Endometrium (tissue), 2 donors: ENCODE data around the gene MCOLN1.
A peak's percentile ranks its signal among the peaks of the same experiment; 100 is the strongest.
"Not testable (repeated sequence)": the region's sequence is repeated elsewhere in the genome, so short reads cannot be mapped to it uniquely, and the experiment has no call there.

Experiments
- FAIRE-seq: peaks from 2 replicates; lab custom pipeline; 2012; peaks lifted over from hg19 to GRCh38; lab: Jason Lieb, UNC
- donor health status: control.
- donor health status: control.

Gene MCOLN1

GRCh38 chr19:7526059-7526929 lies 3.9 kb downstream of the MCOLN1 start:
- FAIRE-seq: no peak

DNA sequence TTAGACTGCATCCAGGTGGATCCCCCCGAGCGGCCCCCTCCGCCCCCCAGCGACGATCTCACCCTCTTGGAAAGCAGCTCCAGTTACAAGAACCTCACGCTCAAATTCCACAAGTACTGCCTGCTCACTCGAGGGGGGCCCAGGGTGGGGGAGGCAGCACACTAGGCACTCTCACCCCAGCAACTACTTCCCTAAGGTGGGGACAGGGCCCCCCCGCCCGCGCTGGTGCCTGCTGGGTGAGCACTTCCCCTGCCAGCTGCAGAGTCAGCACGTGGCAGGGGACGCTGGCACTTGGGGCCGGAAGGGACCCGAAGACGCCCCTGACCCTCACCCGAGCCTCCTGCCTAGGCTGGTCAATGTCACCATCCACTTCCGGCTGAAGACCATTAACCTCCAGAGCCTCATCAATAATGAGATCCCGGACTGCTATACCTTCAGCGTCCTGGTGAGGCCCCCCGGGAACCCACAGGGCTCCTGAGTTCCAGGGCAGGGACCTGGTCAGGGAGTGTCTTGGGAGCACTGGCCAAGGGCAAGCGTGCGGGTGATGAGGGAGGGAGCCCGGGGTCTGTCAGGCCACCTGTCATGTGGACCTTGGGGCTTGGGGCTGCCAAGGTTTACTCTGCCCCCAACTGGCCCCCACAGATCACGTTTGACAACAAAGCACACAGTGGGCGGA lies 5.2 kb downstream of the MCOLN1 start:
- no peak for FAIRE-seq

DNA sequence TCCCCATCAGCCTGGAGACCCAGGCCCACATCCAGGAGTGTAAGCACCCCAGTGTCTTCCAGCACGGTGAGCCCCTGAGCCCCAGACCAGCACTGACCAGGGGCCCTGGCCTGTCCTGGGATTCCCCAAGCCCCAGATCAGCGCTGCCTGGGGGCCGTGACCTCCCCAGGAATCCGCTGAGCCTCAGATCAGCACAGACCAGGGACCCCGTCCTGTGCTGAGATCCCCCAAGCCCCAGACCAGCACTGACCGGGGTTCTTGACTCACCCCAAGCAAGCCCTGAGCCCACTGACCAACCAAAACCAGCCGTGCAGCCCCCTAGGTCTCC lies 5.7 kb downstream of the MCOLN1 start:
- no peak for FAIRE-seq

- no peak for FAIRE-seq
Measured at GRCh38 chr19:7528522-7529245, 6.3 kb downstream of the MCOLN1 start.

GRCh38 chr19:7529246-7529600 lies 6.8 kb downstream of the MCOLN1 start:
- FAIRE-seq: no peak

DNA sequence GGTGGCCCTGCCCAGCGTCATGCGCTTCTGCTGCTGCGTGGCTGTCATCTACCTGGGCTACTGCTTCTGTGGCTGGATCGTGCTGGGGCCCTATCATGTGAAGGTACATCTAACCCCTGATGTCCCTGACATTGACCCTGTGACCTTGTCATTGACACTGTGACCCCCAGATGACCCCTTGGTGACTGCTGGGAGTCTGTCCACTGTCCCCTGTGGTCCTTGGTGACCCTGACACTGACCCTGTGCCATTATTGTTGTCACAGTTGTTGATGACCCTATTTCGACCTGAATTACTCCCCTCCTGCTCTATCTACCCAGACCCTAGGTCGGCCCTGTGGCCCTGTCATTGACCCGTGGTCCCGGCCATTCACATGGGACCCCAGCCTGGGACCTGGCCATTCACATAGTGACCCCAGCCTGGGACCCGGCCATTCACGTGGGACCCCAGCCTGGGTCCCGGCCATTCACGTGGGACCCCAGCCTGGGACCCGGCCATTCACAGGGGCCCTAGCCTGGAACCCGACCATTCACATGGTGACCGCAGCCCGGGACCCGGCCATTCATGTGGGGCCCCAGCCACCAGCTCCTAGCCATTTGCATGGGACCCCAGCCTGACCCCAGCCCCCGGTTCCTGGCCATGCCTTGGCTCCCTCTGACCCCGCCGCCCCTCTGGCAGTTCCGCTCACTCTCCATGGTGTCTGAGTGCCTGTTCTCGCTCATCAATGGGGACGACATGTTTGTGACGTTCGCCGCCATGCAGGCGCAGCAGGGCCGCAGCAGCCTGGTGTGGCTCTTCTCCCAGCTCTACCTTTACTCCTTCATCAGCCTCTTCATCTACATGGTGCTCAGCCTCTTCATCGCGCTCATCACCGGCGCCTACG lies 7.4 kb downstream of the MCOLN1 start:
- FAIRE-seq: no peak

GRCh38 chr19:7533281-7533885 lies 11.0 kb downstream of the MCOLN1 start:
- no peak for FAIRE-seq

DNA sequence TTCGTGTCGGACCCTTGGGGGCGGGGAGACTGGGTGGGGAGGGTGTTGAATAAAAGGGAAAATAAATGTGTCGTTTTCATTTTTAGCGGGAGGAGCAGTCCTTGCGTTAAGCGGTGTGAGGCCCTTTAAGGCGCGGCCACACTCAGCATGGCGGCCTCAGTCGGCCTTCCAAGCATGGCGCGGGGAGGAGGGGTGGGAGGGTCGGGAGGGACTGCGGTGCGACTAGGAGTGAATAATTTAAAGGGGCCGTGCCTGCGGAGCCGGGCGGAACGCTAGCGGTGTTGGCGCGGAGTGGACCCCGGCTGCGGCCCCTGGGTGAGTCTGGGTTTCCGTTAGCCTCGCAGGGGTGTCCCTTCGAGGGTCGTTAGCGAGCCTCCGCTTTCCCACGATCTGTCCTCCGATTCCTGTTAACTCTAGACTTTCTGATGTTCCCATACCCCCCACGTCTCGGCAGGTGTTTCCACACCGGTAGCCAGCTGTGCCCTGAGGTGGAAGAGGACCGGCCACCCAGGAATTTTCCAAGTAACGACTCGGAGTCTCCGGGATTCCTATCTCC lies 11.6 kb downstream of the MCOLN1 start:
- FAIRE-seq: no peak

- no peak for FAIRE-seq
Measured at GRCh38 chr19:7534531-7535046, 12.2 kb downstream of the MCOLN1 start.

- FAIRE-seq: peak; percentile 26
Measured at GRCh38 chr19:7535047-7535997, 12.9 kb downstream of the MCOLN1 start, which contains the start of gene PNPLA6. TSS of gene PNPLA6 (plus strand) at chr19:7535717. CDS start at chr19:7535789, 72 bp downstream.

DNA sequence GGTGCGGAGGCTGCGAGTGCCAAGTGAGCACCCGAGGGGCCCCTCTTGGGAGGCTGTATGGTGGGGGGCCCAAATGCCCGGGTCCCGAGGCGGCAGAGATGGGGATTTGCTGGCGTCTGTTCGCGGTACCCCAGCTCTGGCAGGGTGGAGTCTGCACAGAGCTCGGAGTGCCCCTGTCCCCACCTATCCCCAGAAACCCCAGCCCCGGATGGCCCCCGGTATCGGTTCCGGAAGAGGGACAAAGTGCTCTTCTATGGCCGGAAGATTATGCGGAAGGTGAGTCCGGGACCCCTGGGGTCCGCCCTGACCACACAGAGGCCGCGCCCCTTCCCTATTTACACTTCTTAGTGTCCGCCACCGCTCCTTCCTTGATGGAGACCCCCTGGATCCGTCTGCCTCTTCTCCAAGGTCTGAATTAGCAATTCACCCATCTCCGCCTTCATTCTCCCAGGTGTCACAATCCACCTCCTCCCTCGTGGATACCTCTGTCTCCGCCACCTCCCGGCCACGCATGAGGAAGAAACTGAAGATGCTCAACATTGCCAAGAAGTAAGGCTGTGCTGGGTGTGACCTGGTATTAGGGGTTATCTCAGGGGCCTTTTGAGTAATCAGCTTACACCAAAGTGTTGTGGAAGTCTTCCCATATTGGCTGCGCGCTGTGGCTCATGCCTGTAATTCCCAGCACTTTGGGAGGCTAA lies 13.7 kb downstream of the MCOLN1 start:
- FAIRE-seq: no peak

GRCh38 chr19:7538990-7539389 lies 16.6 kb downstream of the MCOLN1 start:
- not testable (repeated sequence) for FAIRE-seq

GRCh38 chr19:7539827-7540425 lies 17.5 kb downstream of the MCOLN1 start:
- no peak for FAIRE-seq

DNA sequence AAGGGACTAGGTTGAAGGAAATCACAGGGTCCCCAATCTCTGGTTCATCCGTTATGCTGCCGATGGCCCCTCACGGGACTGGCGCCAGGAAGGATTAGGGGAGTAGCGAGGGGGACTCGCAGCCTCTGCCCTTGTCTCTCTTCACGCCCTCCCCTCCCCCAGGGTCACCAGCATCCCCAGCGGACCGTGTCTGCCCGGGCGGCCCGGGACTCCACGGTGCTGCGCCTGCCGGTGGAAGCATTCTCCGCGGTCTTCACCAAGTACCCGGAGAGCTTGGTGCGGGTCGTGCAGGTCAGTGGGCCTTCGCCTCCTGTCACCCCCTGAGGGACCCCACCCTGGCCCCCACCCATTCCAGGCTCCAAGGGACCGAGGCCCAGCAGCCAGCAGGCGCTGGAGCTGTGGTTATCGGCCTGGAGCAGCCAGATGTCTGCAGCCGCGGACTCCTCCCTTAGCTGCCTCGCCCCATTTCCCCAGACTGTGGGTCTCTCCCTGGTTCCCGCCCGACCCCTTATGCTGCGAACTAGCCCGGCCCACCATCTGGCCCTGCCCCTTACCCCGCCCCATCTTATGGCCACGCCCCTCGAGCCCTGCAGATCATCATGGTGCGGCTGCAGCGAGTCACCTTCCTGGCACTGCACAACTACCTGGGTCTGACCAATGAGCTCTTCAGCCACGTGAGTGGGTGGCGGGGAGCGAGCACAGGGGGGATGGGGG lies 18.5 kb downstream of the MCOLN1 start:
- FAIRE-seq: no peak

- FAIRE-seq: no peak
Measured at GRCh38 chr19:7541475-7541824, 19.0 kb downstream of the MCOLN1 start.

DNA sequence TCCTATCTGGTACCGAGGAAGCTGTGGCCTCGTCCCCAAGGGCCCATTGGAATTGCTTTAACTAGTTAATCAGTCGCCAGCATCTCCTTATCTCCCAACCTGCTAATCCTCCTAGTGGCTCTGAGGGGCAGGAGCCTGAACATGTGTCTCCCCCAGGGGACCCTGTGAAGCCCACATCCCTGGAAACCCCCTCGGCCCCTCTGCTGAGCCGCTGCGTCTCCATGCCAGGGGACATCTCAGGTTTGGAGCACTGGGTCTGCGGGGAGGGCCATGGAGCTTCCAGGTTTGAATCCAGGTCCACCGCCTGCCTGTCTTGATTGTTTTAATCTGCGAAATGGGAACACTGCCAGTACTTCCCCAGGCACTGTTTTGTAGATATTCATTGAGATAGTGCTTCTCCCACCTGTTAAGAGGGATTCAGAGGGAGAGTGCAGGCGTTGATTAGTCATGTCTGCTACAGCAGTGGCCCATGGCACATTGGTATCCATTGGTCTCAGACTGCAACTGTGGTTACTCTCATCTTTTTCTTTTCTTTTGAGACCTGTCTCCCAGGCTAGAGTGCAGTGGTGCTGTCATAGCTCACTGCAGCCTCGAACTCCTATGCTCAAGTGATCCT lies 19.5 kb downstream of the MCOLN1 start:
- no peak for FAIRE-seq

DNA sequence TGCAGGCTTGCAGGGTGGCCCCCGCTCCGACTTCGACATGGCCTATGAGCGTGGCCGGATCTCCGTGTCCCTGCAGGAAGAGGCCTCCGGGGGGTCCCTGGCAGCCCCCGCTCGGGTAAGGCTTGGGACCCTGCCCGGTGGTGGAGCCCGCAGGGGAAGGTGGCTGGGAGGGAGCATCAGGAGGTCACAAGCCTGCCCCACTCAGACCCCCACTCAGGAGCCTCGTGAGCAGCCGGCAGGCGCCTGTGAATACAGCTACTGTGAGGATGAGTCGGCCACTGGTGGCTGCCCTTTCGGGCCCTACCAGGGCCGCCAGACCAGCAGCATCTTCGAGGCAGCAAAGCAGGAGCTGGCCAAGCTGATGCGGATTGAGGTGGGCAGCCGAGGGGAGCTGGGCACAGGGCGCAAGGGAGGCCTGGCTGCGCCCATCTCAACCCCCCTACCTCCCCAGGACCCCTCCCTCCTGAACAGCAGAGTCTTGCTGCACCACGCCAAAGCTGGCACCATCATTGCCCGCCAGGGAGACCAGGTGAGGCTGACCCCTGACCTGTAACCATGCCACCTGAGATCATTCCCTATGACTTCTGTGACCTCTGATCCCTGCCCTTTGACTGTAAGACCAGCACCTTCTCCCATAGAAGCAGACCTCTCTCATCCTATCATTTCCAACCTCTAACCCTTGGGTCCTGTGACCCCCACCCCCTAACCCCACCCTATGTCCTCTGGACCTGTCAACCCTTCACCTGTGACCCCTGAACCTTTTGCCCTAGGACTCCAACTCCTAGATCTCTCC lies 20.3 kb downstream of the MCOLN1 start:
- no peak for FAIRE-seq
